Heart left ventricle (tissue), 16 donors: Measurements from ENCODE around the gene PLCXD3. TPM values are rescaled to one million over a fixed set of nuclear protein-coding genes. Genes with fewer than 3 reads are reported as not detected.

Experiments
- ATAC-seq, 4 donors: fragments of 200-7000 bp; cut with Tn5 transposase; one replicate each; pipeline ENCODE4 v1.9.1; 2020 to 2022; ENCODE audit warnings: moderate library complexity in 4 of 4, mild to moderate bottlenecking in 3 of 4, moderate number of reproducible peaks in 1 of 4
- DNase-seq, 5 donors: peaks; one replicate each; pipeline ENCODE4 v3.0.0-alpha.2; 2020
- H3K27ac ChIP-seq, 12 donors: fragments of 200-600 bp; sonication (generic) in 4 of 12; one replicate each; pipeline versions ENCODE4 v1.5.0 to v1.8.0; 2016 to 2022; ENCODE audit warnings: mild to moderate bottlenecking in 2 of 12
- H3K27me3 ChIP-seq, 9 donors: fragments of 200-600 bp; sonication (generic) in 2 of 9; one replicate each; pipeline versions ENCODE4 v1.5.1 to v1.8.0; 2016 to 2022; ENCODE audit warnings: mild to moderate bottlenecking in 3 of 9
- H3K36me3 ChIP-seq, 9 donors: fragments of 200-600 bp; sonication (generic) in 2 of 9; one replicate each; pipeline versions ENCODE4 v1.5.0 to v1.8.0; 2018 to 2022; ENCODE audit warnings: mild to moderate bottlenecking in 2 of 9
- H3K4me1 ChIP-seq, 12 donors: fragments of 200-600 bp; sonication (generic) in 4 of 12; one replicate each; pipeline versions ENCODE4 v1.5.0 to v1.8.0; 2016 to 2022; ENCODE audit warnings: mild to moderate bottlenecking in 3 of 12
- H3K4me3 ChIP-seq, 12 donors: fragments of 200-600 bp; sonication (generic) in 4 of 12; one replicate each; pipeline versions ENCODE4 v1.5.0 to v1.8.0; 2017 to 2022; ENCODE audit warnings: mild to moderate bottlenecking in 9 of 12, moderate library complexity in 4 of 12
- H3K9me3 ChIP-seq, 12 donors: fragments of 200-600 bp; sonication (generic) in 4 of 12; one replicate each; pipeline versions ENCODE4 v1.5.0 to v1.8.0; 2016 to 2022; ENCODE audit warnings: mild to moderate bottlenecking in 1 of 12
- CTCF ChIP-seq, 12 donors: fragments of 200-600 bp; sonication (generic) in 4 of 12; IDR thresholded peaks; one replicate each; pipeline versions ENCODE4 v1.5.0 to v1.8.0; 2018 to 2022; ENCODE audit warnings: antibody characterized with exemption in 12 of 12, mild to moderate bottlenecking in 5 of 12
- POLR2A ChIP-seq, 2 donors: fragments of 450-650 bp; IDR thresholded peaks; one replicate each; pipeline ENCODE4 v1.6.1; 2017; ENCODE audit warnings: antibody characterized with exemption in 2 of 2, mild to moderate bottlenecking in 2 of 2, moderate library complexity in 2 of 2
- WGBS, 4 donors: extraction: QIAGEN DNeasy Blood & Tissue Kit in 2 of 4; methylation state at CpG; one replicate each; pipeline versions ENCODE4 v1.1.5 to v1.1.7; 2013 to 2018; 5-methylcytosine and 5-hydroxymethylcytosine counted together
- intact Hi-C, 10 donors: fragments of 100-400 bp; cut with DNase I; formaldehyde crosslinking; loops; one replicate each; pipeline versions ENCODE4 v1.11.1 to v1.14.2; 2022
- polyA plus RNA-seq, 2 donors: library from polyadenylated mRNA; stranded (reverse); fragments of 200-250 nt; gene quantifications; one replicate each; pipeline ENCODE4 v1.2.3, GENCODE V29; 2013
- total RNA-seq, 9 donors: library from RNA; depleted of rRNA in 2 of 9; stranded (reverse); fragments of >200 nt in 2 of 9; fragmentation: NEBNext Ultra II Directional in 3 of 9; extraction: Animal tissue kit (Norgen Biotek cat#: 25700) in 3 of 9; gene quantifications; one replicate each; pipeline versions ENCODE4 v1.1.0 to v1.2.4, GENCODE V29; 2016 to 2023
- donor health status: ischemic (EF 13 %, LVEDD 7.1; RV severe dilation, severe dysfunction).
- donor health status: healthy with polysubstance abuse.
- donor health status: DM: no; HTN: yes; CAD: no.
- donor health status: DM: no; HTN: no; CAD: no.
- donor health status: ischemic (EF 25% LVEDD 6.9; RV normal size, moderate dysfunction).
- donor health status: ischemic (EF 25% LVEDD 5.7; RV mildly dilated, moderate dysfunction).
- donor health status: healthy.
- donor health status: DM: yes; HTN: yes; CAD: no.
- donor health status: ischemic (EF 35%, LVEDD 5.7; RV mildly dilated, moderate dysfunction).
- donor health status: nonischemic (EF 11% LVEDD 7.7; RV severe dilation, severe dysfunction).
- donor health status: DM: yes; HTN: yes; CAD: no.
- donor health status: PGD.
- donor health status: ischemic (EF 29% LVEDD 5.4; RV normal size, mild dysfunction).
- donor health status: nonischemic (EF 23%, LVEDD 6.1; RV moderate dilation, normal function).

PLCXD3 gene
- total and polyA plus RNA-seq, 11 donors, result 30.1 to 107 (median 62.5) TPM

GRCh38 chr5:41519801-41520200 lies 9.4 kb upstream of the PLCXD3 start:
- no peak for ATAC-seq
- DNase-seq, result no peak
- WGBS, 4 donors, result 66 to 75% (median 69%) methylated on average over 6 of the region's 6 CpGs
- intact Hi-C loops, result loop anchor here in 9 of 10 donors (2.0 to 10.0 kb wide), 6 partner anchors 248 to 615 kb away; partner anchors contain the start of gene C7 (in 5 of the 9)
- Histone ChIP-seq H3K27me3 (no peaks in the 10 kb centered on the region), H3K27ac (no peak overlapping the region), H3K4me1 (peaks cover 0 to 9% (median 0%) of the 10 kb centered on the region in 12 donors), H3K36me3 (no peaks in the 10 kb centered on the region), H3K4me3 (no peak overlapping the region), H3K9me3 (no peaks in the 10 kb centered on the region)
- TF ChIP-seq CTCF (IDR thresholded peaks at IDR 0.05), result peak in 8 of 12 donors; percentile 16 to 44 (median 31)
- no peak for TF ChIP-seq POLR2A (IDR thresholded peaks at IDR 0.05)

- no peak for DNase-seq
- TF ChIP-seq CTCF (IDR thresholded peaks at IDR 0.05) (no peak), POLR2A (IDR thresholded peaks at IDR 0.05) (no peak)
- intact Hi-C loops, result loop anchor here in 7 of 10 donors (2.0 to 10.0 kb wide), 5 partner anchors 246 to 613 kb away; partner anchors contain the start of gene C7 (in 4 of the 7)
- H3K9me3 ChIP-seq, result no peaks in the 10 kb centered on the region
- no peak for ATAC-seq
- no peak overlapping the region for H3K4me3 ChIP-seq
- no peaks in the 10 kb centered on the region for H3K36me3 ChIP-seq
- peaks cover 0 to 3% (median 0%) of the 10 kb centered on the region in 12 donors for H3K4me1 ChIP-seq
- H3K27ac ChIP-seq, result no peak overlapping the region
- no peaks in the 10 kb centered on the region for H3K27me3 ChIP-seq
These were observed 7.5 kb upstream of the PLCXD3 start for GRCh38 chr5:41517909-41518308.

GRCh38 chr5:41511241-41511640 lies 840 bp upstream of the PLCXD3 start:
- Histone ChIP-seq H3K4me3 (peak overlapping the region in 9 of 12 donors; percentile 57 to 84 (median 72)), H3K36me3 (no peaks in the 10 kb centered on the region), H3K4me1 (peaks cover 0 to 22% (median 6%) of the 10 kb centered on the region in 12 donors), H3K9me3 (no peaks in the 10 kb centered on the region), H3K27me3 (peaks cover 0 to 13% (median 0%) of the 10 kb centered on the region in 9 donors), H3K27ac (peak overlapping the region in 11 of 12 donors; percentile 25 to 87 (median 83))
- WGBS, 4 donors, result 53 to 73% (median 65%) methylated on average over 1 of the region's 1 CpG
- TF ChIP-seq POLR2A (IDR thresholded peaks at IDR 0.05) (no peak), CTCF (IDR thresholded peaks at IDR 0.05) (no peak)
- DNase-seq (no peak), ATAC-seq (no peak)
- intact Hi-C loops, result loop anchor here in 6 of 10 donors (5.0 to 10.0 kb wide), 5 partner anchors 234 to 606 kb away; partner anchors contain the start of gene C7 (in 5 of the 6)

- intact Hi-C loops, result loop anchor here in 6 of 10 donors (5.0 to 10.0 kb wide), 6 partner anchors 55 to 605 kb away; partner anchors contain the start of gene C7 (in 5 of the 6)
- H3K27me3 ChIP-seq, result peaks cover 0 to 13% (median 0%) of the 10 kb centered on the region in 9 donors
- 11 to 31% (median 20%) methylated on average over 33 to 35 of the region's 35 CpGs for WGBS, 4 donors
- peak overlapping the region; percentile 41 to 84 (median 71) for H3K4me3 ChIP-seq
- TF ChIP-seq POLR2A (IDR thresholded peaks at IDR 0.05) (no peak), CTCF (IDR thresholded peaks at IDR 0.05) (no peak)
- H3K27ac ChIP-seq, result peak overlapping the region; percentile 25 to 87 (median 82)
- peaks cover 0 to 25% (median 8%) of the 10 kb centered on the region in 12 donors for H3K4me1 ChIP-seq
- H3K9me3 ChIP-seq, result no peaks in the 10 kb centered on the region
- ATAC-seq (peak; percentile 8 to 37 (median 29)), DNase-seq (peak in 3 of 5 donors; percentile 10 to 31 (median 13))
- H3K36me3 ChIP-seq, result no peaks in the 10 kb centered on the region
These were observed 814 bp downstream of the PLCXD3 start for GRCh38 chr5:41509399-41510175.
